K562 (cell line): ENCODE measurements around the gene SEZ6. TPM values are rescaled to one million over a fixed set of nuclear protein-coding genes. Genes with fewer than 3 reads are reported as not detected.

Experiments
- ATAC-seq: fragments of 200-7000 bp; cut with Tn5 transposase; 3 replicates; pipeline ENCODE4 v1.9.1; 2020; ENCODE audit warnings: moderate library complexity
- BruUV-seq: library from RNA; stranded (reverse); fragments of 400-500 nt; replicated peaks from 2 replicates; lab custom pipeline; 2021; lab: Mats Ljungman, UMichigan
- CTCF ChIA-PET: fragments of 300-600 bp; formaldehyde crosslinking; extraction: SDS; loops from one replicate; lab custom pipeline; 2021; ENCODE audit warnings: low intra/inter-chr PET ratio; lab: Yijun Ruan, JAX
- POLR2A ChIA-PET: fragments of 300-600, 350-650 bp; sonication (Branson Sonifier 250); formaldehyde crosslinking; extraction: SDS; loops from one replicate; lab custom pipeline; 2021; ENCODE audit warnings: antibody characterized with exemption, inconsistent platforms; lab: Yijun Ruan, JAX
- DNase-seq, 4 experiments: peaks; one replicate each; pipeline versions ENCODE4 v3.0.0 to v3.0.0-alpha.2; 2011 to 2018; ENCODE audit warnings: low spot score in 3 of 4, mixed read lengths in 3 of 4; ENCODE audit errors: extremely low read depth in 1 of 4
- FAIRE-seq: peaks from 2 replicates; lab custom pipeline; 2011; peaks lifted over from hg19 to GRCh38; lab: Jason Lieb, UNC
- H2AFZ ChIP-seq: 2 replicates; pipeline ENCODE4 v1.6.0; 2011; ENCODE audit warnings: low read depth, low read length, control low read depth, inconsistent platforms
- H3K27ac ChIP-seq: fragments of 200-600 bp; 3 replicates; pipeline ENCODE4 v1.8.0; 2011; ENCODE audit warnings: low read depth, mild to moderate bottlenecking, control low read depth, inconsistent platforms, low read length, moderate library complexity, mixed read lengths; ENCODE audit errors: extremely low read depth
- H3K27me3 ChIP-seq, 2 experiments: fragments of 300-600 bp in 1 of 2; 2 replicates in 1 of 2; 3 replicates in 1 of 2; pipeline versions ENCODE4 v1.6.0 to v1.8.0; 2011; ENCODE audit warnings: inconsistent platforms in 2 of 2, low read length in 2 of 2, mild to moderate bottlenecking in 1 of 2, mixed read lengths in 1 of 2, moderate library complexity in 1 of 2; ENCODE audit not compliant: control insufficient read depth in 2 of 2, insufficient read depth in 2 of 2
- H3K36me3 ChIP-seq: fragments of 300-600 bp; 3 replicates; pipeline ENCODE4 v1.8.0; 2011; ENCODE audit warnings: mild to moderate bottlenecking, low read length, inconsistent platforms; ENCODE audit not compliant: control insufficient read depth, insufficient read depth
- H3K4me1 ChIP-seq, 2 experiments: fragments of 200-600 bp in 1 of 2; replicated peaks in 1 of 2; 2 replicates in 1 of 2; 3 replicates in 1 of 2; pipeline versions ENCODE4 v1.5.1 to v1.8.0; 2011; ENCODE audit warnings: inconsistent platforms in 2 of 2, low read length in 2 of 2, mild to moderate bottlenecking in 1 of 2, mixed read lengths in 1 of 2, moderate library complexity in 1 of 2; ENCODE audit not compliant: control insufficient read depth in 2 of 2, insufficient read depth in 2 of 2
- H3K4me2 ChIP-seq: 2 replicates; pipeline ENCODE4 v1.6.1; 2011; ENCODE audit warnings: low read length, control low read depth, inconsistent platforms, mixed read lengths; ENCODE audit not compliant: insufficient read depth
- H3K4me3 ChIP-seq: fragments of 200-600 bp; sonication (generic), shearing (Covaris generic); 2 replicates; pipeline ENCODE4 v1.5.1; 2016; ENCODE audit warnings: control low read depth, inconsistent platforms
- H3K79me2 ChIP-seq: fragments of 200-600 bp; 3 replicates; pipeline ENCODE4 v1.8.0; 2011; ENCODE audit warnings: low read length, inconsistent platforms; ENCODE audit not compliant: control insufficient read depth, insufficient read depth
- H3K9ac ChIP-seq, 2 experiments: 2 replicates each; pipeline versions ENCODE4 v1.6.0 to v1.6.1; 2011; ENCODE audit warnings: low read depth in 2 of 2, low read length in 2 of 2, control low read depth in 1 of 2, inconsistent platforms in 1 of 2, mild to moderate bottlenecking in 1 of 2, mixed read lengths in 1 of 2; ENCODE audit not compliant: insufficient read depth in 1 of 2
- H3K9me1 ChIP-seq: one replicate; pipeline ENCODE4 v1.6.0; 2011; ENCODE audit warnings: inconsistent platforms, mild to moderate bottlenecking, low read length, moderate library complexity; ENCODE audit not compliant: control insufficient read depth, insufficient read depth
- H3K9me3 ChIP-seq: replicated peaks from 2 replicates; pipeline ENCODE4 v1.5.1; 2011; ENCODE audit warnings: low read depth, low read length, inconsistent platforms; ENCODE audit not compliant: control insufficient read depth, insufficient read depth
- H4K20me1 ChIP-seq: replicated peaks from 2 replicates; pipeline ENCODE4 v1.6.1; 2011; ENCODE audit warnings: low read length, inconsistent platforms, mixed read lengths; ENCODE audit not compliant: control insufficient read depth, insufficient read depth
- BCL6 ChIP-seq: fragments of 250-450 bp; sonication (Bioruptor Pico); IDR thresholded peaks from 2 replicates; pipeline ENCODE4 v1.4.0; 2020
- CTCF ChIP-seq, 3 experiments: IDR thresholded peaks in 2 of 3; conservative IDR thresholded peaks in 1 of 3; 2 replicates each; pipeline ENCODE4 v1.5.1; 2011 to 2012; ENCODE audit warnings: low read length in 3 of 3, mild to moderate bottlenecking in 3 of 3, control low read depth in 2 of 3, improper control_type of control experiment in 1 of 3, inconsistent platforms in 1 of 3, low read depth in 1 of 3, mixed read lengths in 1 of 3, moderate library complexity in 1 of 3; ENCODE audit not compliant: insufficient read depth in 2 of 3
- FOSL1 ChIP-seq: fragments of 200-800 bp; sonication (Bioruptor generic); conservative IDR thresholded peaks from 2 replicates; pipeline ENCODE4 v1.6.1; 2016; ENCODE audit warnings: missing genetic modification characterization, missing compliant biosample characterization
- MIER1 ChIP-seq: fragments of 450-650 bp; IDR thresholded peaks from 2 replicates; pipeline ENCODE4 v1.6.1; 2016; ENCODE audit warnings: antibody characterized with exemption, mild to moderate bottlenecking, low read depth
- NEUROD1 ChIP-seq: fragments of 150-350 bp; IDR thresholded peaks from 2 replicates; pipeline ENCODE4 v1.6.1; 2014; ENCODE audit warnings: borderline replicate concordance, low read length, low read depth; ENCODE audit not compliant: partially characterized antibody
- RAD21 ChIP-seq, 2 experiments: fragments of 250-450 bp in 1 of 2; fragments of 450-650 bp in 1 of 2; sonication (Bioruptor Pico) in 1 of 2; formaldehyde crosslinking in 1 of 2; IDR thresholded peaks in 1 of 2; conservative IDR thresholded peaks in 1 of 2; 2 replicates each; pipeline versions ENCODE4 v1.4.0 to v1.8.0; 2020 to 2022; ENCODE audit warnings: mild to moderate bottlenecking in 2 of 2, moderate library complexity in 1 of 2
- SMARCB1 ChIP-seq: IDR thresholded peaks from 2 replicates; pipeline ENCODE4 v1.6.1; 2011; ENCODE audit warnings: improper control_type of control experiment, low read depth; ENCODE audit not compliant: insufficient read length
- SMC3 ChIP-seq: conservative IDR thresholded peaks from 2 replicates; pipeline ENCODE4 v1.6.1; 2011; ENCODE audit warnings: low read depth, low read length, improper control_type of control experiment; ENCODE audit not compliant: insufficient read depth
- SUPT5H ChIP-seq: fragments of 450-650 bp; IDR thresholded peaks from 2 replicates; pipeline ENCODE4 v1.6.1; 2016
- ZBTB7A ChIP-seq: IDR thresholded peaks from 2 replicates; pipeline ENCODE4 v1.6.1; 2011; ENCODE audit warnings: low read depth, mild to moderate bottlenecking, low read length, moderate library complexity, borderline replicate concordance; ENCODE audit not compliant: control insufficient read depth
- ZNF586 ChIP-seq: fragments of 450-650 bp; formaldehyde crosslinking; conservative IDR thresholded peaks from 2 replicates; pipeline ENCODE4 v1.4.0; 2020; ENCODE audit warnings: mild to moderate bottlenecking, moderate library complexity
- WGBS: fragments of 100-300 bp; shearing (Covaris generic); methylation state at CpG from one replicate; pipeline ENCODE4 v1.1.6; 2016; ENCODE audit warnings: low coverage, mixed read lengths; ENCODE audit not compliant: insufficient coverage; ENCODE audit errors: missing lambda C conversion rate; 5-methylcytosine and 5-hydroxymethylcytosine counted together
- in situ Hi-C: fragments of 300-500 bp; cut with MboI; formaldehyde crosslinking; loops from 4 replicates; pipeline ENCODE4 v1.15.0; 2018; ENCODE audit warnings: inconsistent platforms, mixed read lengths
- intact Hi-C: fragments of 100-400 bp; cut with micrococcal nuclease; formaldehyde crosslinking; loops from 2 replicates; pipeline ENCODE4 v1.14.2; 2022
- polyA plus RNA-seq, 8 experiments: library from polyadenylated mRNA; depleted of rRNA in 4 of 8; stranded (reverse) in 5 of 8; unstranded in 3 of 8; fragments of >200 nt; fragmentation: Nextera tagmentation in 2 of 8; fragmentation: Illumina TruSeq in 1 of 8; extraction: Ambion mirVana in 2 of 8; extraction: Trizol in 1 of 8; gene quantifications; 2 replicates each; pipeline versions ENCODE4 v1.2.1 to v1.2.3, GENCODE V29; 2011 to 2014; ENCODE audit warnings: inconsistent platforms in 1 of 8, missing spikeins in 1 of 8
- total RNA-seq, 7 experiments: library from RNA; depleted of rRNA in 6 of 7; stranded (reverse); fragments of >200 nt in 6 of 7; fragmentation: Illumina TruSeq in 2 of 7; extraction: Trizol in 2 of 7; gene quantifications; 2 replicates each; pipeline versions ENCODE4 v1.2.1 to v1.2.3, GENCODE V29; 2011 to 2021; ENCODE audit warnings: low replicate concordance in 1 of 7

The SEZ6 gene
- total and polyA plus RNA-seq, 9 of the 15 experiments (the other 6 are each of a cell fraction or from before 2014, with no cell fraction given), result not detected

DNA sequence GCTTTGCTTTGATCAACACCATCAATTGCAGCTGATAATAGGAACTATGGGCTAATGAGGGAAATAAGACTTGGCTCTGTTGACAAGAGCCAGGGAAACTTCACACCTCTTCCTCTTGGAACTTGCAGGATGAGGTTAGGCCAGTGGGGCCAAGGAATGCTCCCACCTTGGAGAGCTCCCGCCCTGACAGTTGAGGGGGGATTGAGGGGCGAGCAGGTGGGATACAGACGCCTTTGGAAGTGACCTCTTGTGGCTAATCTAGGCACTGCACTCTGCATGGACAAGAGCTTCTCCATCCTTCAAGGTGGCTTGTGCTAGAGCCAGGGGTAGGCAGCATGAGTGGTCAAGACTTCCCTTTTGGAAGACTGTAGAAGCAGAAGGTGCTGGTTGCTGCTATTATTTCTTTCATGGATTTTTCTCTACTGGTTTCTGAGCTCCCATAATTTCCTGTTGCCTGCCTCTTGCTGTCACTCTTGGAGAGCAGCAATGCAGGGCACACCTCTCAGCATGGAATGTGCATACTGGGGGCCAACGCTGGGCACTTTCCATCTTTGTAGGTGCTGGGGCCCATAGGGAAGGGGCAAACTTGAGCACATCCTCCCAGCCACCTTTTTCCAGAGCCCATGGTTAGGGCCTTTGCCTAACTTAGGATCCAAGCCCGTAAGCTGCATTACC, 52.3 kb downstream of the SEZ6 start:
- Histone ChIP-seq H3K27ac (no peak overlapping the region), H3K27me3 (peaks cover 4 to 20% of the 10 kb centered on the region in 2 experiments; a peak in 3 of 5 replicates), H3K9ac (no peak overlapping the region), H3K4me2 (peak overlapping the region; percentile 7; the same call in 1 of the 2 replicates), H2AFZ (peak overlapping the region; percentile 25; the same call in 1 of the 2 replicates), H3K9me3 (no peaks in the 10 kb centered on the region), H3K79me2 (peaks cover 27% of the 10 kb centered on the region), H4K20me1 (peaks cover 12% of the 10 kb centered on the region), H3K4me1 (peaks cover 13 to 18% of the 10 kb centered on the region in 2 experiments), H3K4me3 (no peak overlapping the region), H3K9me1 (no peaks in the 10 kb centered on the region), H3K36me3 (peaks cover 3% of the 10 kb centered on the region; the same call in 1 of the 3 replicates)
- FAIRE-seq (peak; percentile 75), DNase-seq (peak; percentile 42 to 67 (median 56)), ATAC-seq (no peak)
- ChIA-PET POLR2A (interaction anchor here (0.5 to 1.8 kb wide), 11 partner anchors 10 to 170 kb away, joined by 3 to 8 read pairs (median 3); no protein-coding TSS in a partner anchor), CTCF (interaction anchor here (0.8 to 2.2 kb wide), 3 partner anchors 41 to 226 kb away, joined by 4 to 9 read pairs (median 6); no protein-coding TSS in a partner anchor)
- in situ Hi-C loops (no loop called here), intact Hi-C loops (loop anchor here (2.0 to 5.0 kb wide), 3 partner anchors 51 to 227 kb away; partner anchors contain the start of genes DHRS13 and TLCD1)
- no TSS peak for BruUV-seq
- 20% methylated on average over 5 of the region's 5 CpGs for whole genome bisulfite sequencing
- peak; percentile 30 to 67; a peak in 3 of 4 replicates for TF ChIP-seq RAD21 (CRISPR knock-in tag; conservative IDR thresholded peaks at IDR 0.05 in 1 of 2, IDR thresholded peaks at IDR 0.05 in 1 of 2)
- TF ChIP-seq SMARCB1, result no peak
- TF ChIP-seq MIER1, result no peak
- TF ChIP-seq BCL6, result no peak
- no peak for TF ChIP-seq NEUROD1
- peak; percentile 32; the same call in 1 of the 2 replicates for TF ChIP-seq SMC3
- TF ChIP-seq CTCF (IDR thresholded peaks at IDR 0.05 in 2 of 3, conservative IDR thresholded peaks at IDR 0.05 in 1 of 3; ENCODE audit: insufficient read depth in 2 of 3, low read depth in 1 of 3, low read length in 3 of 3), result peak; percentile 68 to 95 (median 71)
- TF ChIP-seq ZNF586 (CRISPR knock-in tag), result no peak
- peak; percentile 92 for TF ChIP-seq ZBTB7A
- no peak for TF ChIP-seq SUPT5H
- TF ChIP-seq FOSL1, result no peak
